Activated T-helper 1 cell treated with anti-CD3 and anti-CD28 coated beads, Interleukin-2, amount 50 U/mL, for 16 hours (primary cell): ENCODE results near the gene ENHO.
"Not testable (repeated sequence)": the region's sequence is repeated elsewhere in the genome, so short reads cannot be mapped to it uniquely, and the experiment has no call there.

Experiments used
- DNase-seq, 2 donors: peaks; one replicate each; pipeline ENCODE4 v3.0.0-alpha.2; 2020; ENCODE audit warnings: low read depth in 1 of 2, low spot score in 1 of 2

The ENHO gene

GRCh38 chr9:34532041-34532440 lies 9.3 kb upstream of the ENHO start:
- not testable (repeated sequence) for DNase-seq

- no peak for DNase-seq
These were observed 3.2 kb upstream of the ENHO start for GRCh38 chr9:34526026-34526425.

- DNase-seq = no peak
These were observed 1.6 kb upstream of the ENHO start for GRCh38 chr9:34524349-34524748.

- no peak for DNase-seq
These were observed 501 bp downstream of the ENHO start for GRCh38 chr9:34522091-34522887.

- no peak for DNase-seq
These were observed 1.3 kb downstream of the ENHO start for GRCh38 chr9:34521406-34522045.

- no peak for DNase-seq
These were observed 2.0 kb downstream of the ENHO start for GRCh38 chr9:34520505-34521385.

- DNase-seq = no peak
These were observed 2.7 kb downstream of the ENHO start for GRCh38 chr9:34520096-34520495.

- no peak for DNase-seq
These were observed 3.3 kb downstream of the ENHO start for GRCh38 chr9:34519321-34520020.

- no peak for DNase-seq
These were observed 3.9 kb downstream of the ENHO start for GRCh38 chr9:34518896-34519295.

- DNase-seq = no peak
These were observed 4.6 kb downstream of the ENHO start for GRCh38 chr9:34518110-34518616.

GRCh38 chr9:34517185-34517584 lies 5.6 kb downstream of the ENHO start:
- DNase-seq = no peak

GRCh38 chr9:34515959-34516358 lies 6.8 kb downstream of the ENHO start:
- no peak for DNase-seq

- DNase-seq = no peak
These were observed 8.0 kb downstream of the ENHO start for GRCh38 chr9:34514816-34515215.

GRCh38 chr9:34514401-34514800 lies 8.4 kb downstream of the ENHO start:
- DNase-seq = no peak

GRCh38 chr9:34513567-34514214 lies 9.1 kb downstream of the ENHO start:
- no peak for DNase-seq

- DNase-seq = no peak
These were observed 10.4 kb downstream of the ENHO start for GRCh38 chr9:34512131-34513078.

GRCh38 chr9:34510497-34511468 lies 12.0 kb downstream of the ENHO start:
- DNase-seq = no peak

GRCh38 chr9:34508951-34509350 lies 13.8 kb downstream of the ENHO start:
- no peak for DNase-seq
